ENCODE data around the gene RTL1.

DNA sequence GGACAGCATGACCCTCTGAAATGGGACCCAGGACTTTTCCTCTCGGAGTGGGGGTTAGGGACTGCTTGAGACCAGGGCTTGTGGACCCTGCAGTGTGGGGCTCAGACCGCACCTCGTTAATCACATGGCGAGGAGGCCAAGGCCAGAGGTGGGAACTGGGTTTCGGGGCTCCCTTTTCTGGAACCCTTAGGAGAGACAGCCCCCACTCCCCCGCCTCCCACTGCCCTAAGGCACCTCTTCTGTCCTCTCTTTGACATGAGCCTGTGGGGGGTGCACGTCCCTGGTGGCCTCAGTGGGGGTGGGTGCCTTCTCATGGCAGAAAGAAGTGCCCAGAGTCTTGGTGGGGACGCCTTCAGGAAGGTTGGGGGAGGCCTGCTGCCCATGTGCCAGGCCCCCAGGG, 24.3 kb downstream of the RTL1 start:
- TF ChIP-seq EZH2 (IDR thresholded peaks at IDR 0.05) (no peak), POLR2AphosphoS5 (IDR thresholded peaks at IDR 0.05; ENCODE audit: borderline replicate concordance, low read depth, low read length) (no peak)
